NCI-H128 (cell line): ENCODE measurements around the gene DPY30.

ENCODE experiments used
- DNase-seq: peaks from one replicate; lab custom pipeline; 2025; ENCODE audit not compliant: unreplicated experiment; lab: John Stamatoyannopoulos, UW

The DPY30 gene

GRCh38 chr2:31979018-31979417, 60.6 kb downstream of the DPY30 start:
- DNase-seq = no peak

DNA sequence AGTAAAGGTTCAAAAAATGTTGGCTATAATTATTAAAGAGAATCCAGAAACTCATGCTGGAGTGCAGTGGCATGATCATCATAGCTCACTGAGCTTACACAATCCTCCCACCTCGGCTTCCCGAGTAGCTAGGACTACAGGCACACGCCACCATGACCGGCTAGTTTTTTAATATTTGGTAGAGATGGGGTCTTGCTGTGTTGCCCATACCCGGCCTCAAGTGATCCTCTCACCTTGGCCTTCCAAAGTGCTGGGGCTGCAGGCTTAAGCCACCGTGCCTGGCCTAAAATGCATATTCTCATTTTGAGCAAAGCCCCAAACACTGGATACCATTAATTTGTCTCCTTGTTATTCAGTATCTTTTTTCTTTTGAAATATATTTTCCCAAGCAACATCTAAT, 61.2 kb downstream of the DPY30 start:
- DNase-seq = no peak
